ENCODE data around the gene SEMA4D.

- TF ChIP-seq POLR2A (IDR thresholded peaks at IDR 0.05; ENCODE audit: low read depth, low read length) (no peak), POLR2AphosphoS5 (IDR thresholded peaks at IDR 0.05; ENCODE audit: low read depth, low read length) (no peak), TAF1 (IDR thresholded peaks at IDR 0.05; ENCODE audit: borderline replicate concordance, low read depth, low read length) (no peak)
These were observed 55.9 kb downstream of the SEMA4D start for GRCh38 chr9:89441986-89442385.

Measured in GM12892 (cell line).